DND-41 (cell line): ENCODE measurements around the gene TRO.

ENCODE experiments used
- ATAC-seq: fragments of 200-7000 bp; cut with Tn5 transposase; 3 replicates; pipeline ENCODE4 v1.9.1; 2021; ENCODE audit warnings: low read depth; ENCODE audit not compliant: insufficient read depth
- DNase-seq: peaks from one replicate; pipeline ENCODE4 v3.0.0-alpha.2; 2020
- H2AFZ ChIP-seq: 2 replicates; pipeline ENCODE4 v1.6.0; 2012; ENCODE audit warnings: low read depth, low read length
- H3K27ac ChIP-seq: 2 replicates; pipeline ENCODE4 v1.5.1; 2012; ENCODE audit warnings: low read length, inconsistent platforms
- H3K27me3 ChIP-seq: fragments of 200-600 bp; sonication (generic); 2 replicates; pipeline ENCODE4 v1.6.0; 2012; ENCODE audit warnings: low read length, mild to moderate bottlenecking, inconsistent platforms; ENCODE audit not compliant: insufficient read depth, poor library complexity
- H3K36me3 ChIP-seq: 2 replicates; pipeline ENCODE4 v1.5.1; 2012; ENCODE audit warnings: low read length, inconsistent platforms; ENCODE audit not compliant: insufficient read depth
- H3K4me1 ChIP-seq: 2 replicates; pipeline ENCODE4 v1.5.1; 2012; ENCODE audit warnings: mild to moderate bottlenecking, low read length; ENCODE audit not compliant: insufficient read depth
- H3K4me2 ChIP-seq: 2 replicates; pipeline ENCODE4 v1.6.0; 2012; ENCODE audit warnings: mild to moderate bottlenecking, moderate library complexity, low read length, inconsistent platforms; ENCODE audit not compliant: insufficient read depth
- H3K4me3 ChIP-seq, 2 experiments: fragments of 200-600 bp in 1 of 2; shearing (Covaris generic) in 1 of 2; 2 replicates each; pipeline ENCODE4 v1.5.1; 2012 to 2016; ENCODE audit warnings: inconsistent platforms in 2 of 2, low read length in 2 of 2, mild to moderate bottlenecking in 2 of 2, low read depth in 1 of 2, moderate library complexity in 1 of 2
- H3K79me2 ChIP-seq: 2 replicates; pipeline ENCODE4 v1.6.0; 2012; ENCODE audit warnings: low read length, inconsistent platforms; ENCODE audit not compliant: insufficient read depth
- H3K9ac ChIP-seq: 2 replicates; pipeline ENCODE4 v1.6.0; 2012; ENCODE audit warnings: low read depth, mild to moderate bottlenecking, inconsistent platforms, low read length, moderate library complexity
- H3K9me3 ChIP-seq: 2 replicates; pipeline ENCODE4 v1.5.1; 2012; ENCODE audit warnings: low read length, moderate library complexity, mild to moderate bottlenecking, inconsistent platforms; ENCODE audit not compliant: insufficient read depth, severe bottlenecking
- H4K20me1 ChIP-seq: 2 replicates; pipeline ENCODE4 v1.6.0; 2012; ENCODE audit warnings: low read length; ENCODE audit not compliant: insufficient read depth
- CTCF ChIP-seq: IDR thresholded peaks from 2 replicates; pipeline ENCODE4 v1.5.1; 2012; ENCODE audit warnings: borderline replicate concordance, low read length, moderate library complexity, mild to moderate bottlenecking; ENCODE audit not compliant: poor library complexity, severe bottlenecking; ENCODE audit errors: extremely low read depth
- EZH2 ChIP-seq: IDR thresholded peaks from 3 replicates; pipeline ENCODE4 v1.6.1; 2012; ENCODE audit warnings: borderline replicate concordance, low read depth, mild to moderate bottlenecking, moderate library complexity, low read length, inconsistent platforms; ENCODE audit not compliant: severe bottlenecking

TRO gene

GRCh38 chrX:54944816-54945215, 24.2 kb downstream of the TRO start:
- no peak for DNase-seq
- no peak overlapping the region for H2AFZ ChIP-seq
- no peaks in the 10 kb centered on the region for H4K20me1 ChIP-seq
- H3K4me3 ChIP-seq: no peak overlapping the region
- H3K4me1 ChIP-seq: no peaks in the 10 kb centered on the region
- H3K27me3 ChIP-seq: no peaks in the 10 kb centered on the region
- H3K27ac ChIP-seq: no peak overlapping the region
- H3K9ac ChIP-seq: no peak overlapping the region
- H3K4me2 ChIP-seq: no peak overlapping the region
- H3K9me3 ChIP-seq: no peaks in the 10 kb centered on the region
- TF ChIP-seq EZH2 (no peak), CTCF (no peak)
- ATAC-seq: no peak
- H3K36me3 ChIP-seq: no peaks in the 10 kb centered on the region
- no peaks in the 10 kb centered on the region for H3K79me2 ChIP-seq

- TF ChIP-seq CTCF (no peak), EZH2 (no peak)
- DNase-seq: no peak
- Histone ChIP-seq H3K9ac (no peak overlapping the region), H3K9me3 (no peaks in the 10 kb centered on the region), H4K20me1 (no peaks in the 10 kb centered on the region), H3K4me3 (no peak overlapping the region), H3K27me3 (no peaks in the 10 kb centered on the region), H2AFZ (no peak overlapping the region), H3K4me2 (no peak overlapping the region), H3K4me1 (no peaks in the 10 kb centered on the region), H3K79me2 (no peaks in the 10 kb centered on the region), H3K27ac (no peak overlapping the region), H3K36me3 (no peaks in the 10 kb centered on the region)
- ATAC-seq: no peak
Observed at GRCh38 chrX:54945224-54945623, 24.6 kb downstream of the TRO start.

- no peaks in the 10 kb centered on the region for H3K9me3 ChIP-seq
- no peak overlapping the region for H3K4me2 ChIP-seq
- H3K27me3 ChIP-seq: no peaks in the 10 kb centered on the region
- no peak overlapping the region for H3K27ac ChIP-seq
- no peaks in the 10 kb centered on the region for H3K4me1 ChIP-seq
- DNase-seq (no peak), ATAC-seq (no peak)
- no peak overlapping the region for H2AFZ ChIP-seq
- H3K36me3 ChIP-seq: no peaks in the 10 kb centered on the region
- H3K79me2 ChIP-seq: no peaks in the 10 kb centered on the region
- no peak overlapping the region for H3K4me3 ChIP-seq
- H3K9ac ChIP-seq: no peak overlapping the region
- no peak for TF ChIP-seq CTCF
- no peak for TF ChIP-seq EZH2
- no peaks in the 10 kb centered on the region for H4K20me1 ChIP-seq
Observed at GRCh38 chrX:54950730-54951375, 30.2 kb downstream of the TRO start.
